ENCODE data around the gene NTRK3.

NTRK3 gene

DNA sequence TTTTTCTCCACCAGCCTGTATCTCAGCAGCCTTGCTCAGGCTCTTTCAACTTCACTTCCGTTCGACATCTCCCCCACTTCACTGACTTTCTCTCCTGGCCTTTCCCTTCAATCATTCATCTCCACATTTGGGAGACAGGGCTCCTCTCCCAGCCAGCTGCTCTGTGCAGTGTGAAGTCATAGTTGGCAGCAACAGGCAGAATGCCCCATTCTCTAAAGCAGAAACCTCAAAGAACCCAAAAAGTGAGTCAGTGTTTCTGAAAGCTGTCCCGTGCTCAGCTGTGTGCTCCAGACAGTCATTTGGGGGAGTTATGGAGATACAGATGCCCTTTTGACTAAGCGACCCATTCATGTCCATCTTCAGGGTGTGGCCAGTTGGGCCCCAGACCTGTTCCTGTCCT is 54.3 kb downstream of the NTRK3 start:
- H3K4me3 ChIP-seq (ENCODE audit: low read depth in 1 of 2, low read length in 2 of 2): no peak overlapping the region
- no peak for DNase-seq
- no peaks in the 10 kb centered on the region for H3K9me3 ChIP-seq (ENCODE audit: insufficient read depth, low read length, severe bottlenecking)
- H3K27ac ChIP-seq (ENCODE audit: low read length): no peak overlapping the region
- H3K36me3 ChIP-seq (ENCODE audit: insufficient read depth, low read length): no peaks in the 10 kb centered on the region
- H3K27me3 ChIP-seq (ENCODE audit: insufficient read depth, low read length, poor library complexity): no peaks in the 10 kb centered on the region
- TF ChIP-seq, protein P1, sequence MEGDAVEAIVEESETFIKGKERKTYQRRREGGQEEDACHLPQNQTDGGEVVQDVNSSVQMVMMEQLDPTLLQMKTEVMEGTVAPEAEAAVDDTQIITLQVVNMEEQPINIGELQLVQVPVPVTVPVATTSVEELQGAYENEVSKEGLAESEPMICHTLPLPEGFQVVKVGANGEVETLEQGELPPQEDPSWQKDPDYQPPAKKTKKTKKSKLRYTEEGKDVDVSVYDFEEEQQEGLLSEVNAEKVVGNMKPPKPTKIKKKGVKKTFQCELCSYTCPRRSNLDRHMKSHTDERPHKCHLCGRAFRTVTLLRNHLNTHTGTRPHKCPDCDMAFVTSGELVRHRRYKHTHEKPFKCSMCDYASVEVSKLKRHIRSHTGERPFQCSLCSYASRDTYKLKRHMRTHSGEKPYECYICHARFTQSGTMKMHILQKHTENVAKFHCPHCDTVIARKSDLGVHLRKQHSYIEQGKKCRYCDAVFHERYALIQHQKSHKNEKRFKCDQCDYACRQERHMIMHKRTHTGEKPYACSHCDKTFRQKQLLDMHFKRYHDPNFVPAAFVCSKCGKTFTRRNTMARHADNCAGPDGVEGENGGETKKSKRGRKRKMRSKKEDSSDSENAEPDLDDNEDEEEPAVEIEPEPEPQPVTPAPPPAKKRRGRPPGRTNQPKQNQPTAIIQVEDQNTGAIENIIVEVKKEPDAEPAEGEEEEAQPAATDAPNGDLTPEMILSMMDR (IDR thresholded peaks at IDR 0.05; ENCODE audit: borderline replicate concordance, extremely low read depth, low read length, poor library complexity, severe bottlenecking): no peak
- no peak for TF ChIP-seq EZH2 (IDR thresholded peaks at IDR 0.05; ENCODE audit: borderline replicate concordance, low read depth, low read length, severe bottlenecking)
- no peaks in the 10 kb centered on the region for H3K4me1 ChIP-seq (ENCODE audit: insufficient read depth, low read length)
- ATAC-seq (ENCODE audit: insufficient read depth, low read depth): no peak
- no peak overlapping the region for H3K4me2 ChIP-seq (ENCODE audit: insufficient read depth, low read length)
- no peak overlapping the region for H2AFZ ChIP-seq (ENCODE audit: low read depth, low read length)
- H3K79me2 ChIP-seq (ENCODE audit: insufficient read depth, low read length): no peaks in the 10 kb centered on the region
- no peaks in the 10 kb centered on the region for H4K20me1 ChIP-seq (ENCODE audit: insufficient read depth, low read length)
- H3K9ac ChIP-seq (ENCODE audit: low read depth, low read length): no peak overlapping the region

GRCh38 chr15:88201207-88201606 is 55.3 kb downstream of the NTRK3 start:
- no peaks in the 10 kb centered on the region for H3K9me3 ChIP-seq (ENCODE audit: insufficient read depth, low read length, severe bottlenecking)
- TF ChIP-seq, protein P1 (IDR thresholded peaks at IDR 0.05; ENCODE audit: borderline replicate concordance, extremely low read depth, low read length, poor library complexity, severe bottlenecking): no peak
- no peak for TF ChIP-seq EZH2 (IDR thresholded peaks at IDR 0.05; ENCODE audit: borderline replicate concordance, low read depth, low read length, severe bottlenecking)
- H3K4me2 ChIP-seq (ENCODE audit: insufficient read depth, low read length): no peak overlapping the region
- no peak overlapping the region for H3K27ac ChIP-seq (ENCODE audit: low read length)
- ATAC-seq (ENCODE audit: insufficient read depth, low read depth) (no peak), DNase-seq (no peak)
- no peaks in the 10 kb centered on the region for H3K36me3 ChIP-seq (ENCODE audit: insufficient read depth, low read length)
- H4K20me1 ChIP-seq (ENCODE audit: insufficient read depth, low read length): no peaks in the 10 kb centered on the region
- H2AFZ ChIP-seq (ENCODE audit: low read depth, low read length): no peak overlapping the region
- no peak overlapping the region for H3K4me3 ChIP-seq (ENCODE audit: low read depth in 1 of 2, low read length in 2 of 2)
- no peaks in the 10 kb centered on the region for H3K79me2 ChIP-seq (ENCODE audit: insufficient read depth, low read length)
- no peaks in the 10 kb centered on the region for H3K4me1 ChIP-seq (ENCODE audit: insufficient read depth, low read length)
- H3K27me3 ChIP-seq (ENCODE audit: insufficient read depth, low read length, poor library complexity): no peaks in the 10 kb centered on the region
- H3K9ac ChIP-seq (ENCODE audit: low read depth, low read length): no peak overlapping the region

DNA sequence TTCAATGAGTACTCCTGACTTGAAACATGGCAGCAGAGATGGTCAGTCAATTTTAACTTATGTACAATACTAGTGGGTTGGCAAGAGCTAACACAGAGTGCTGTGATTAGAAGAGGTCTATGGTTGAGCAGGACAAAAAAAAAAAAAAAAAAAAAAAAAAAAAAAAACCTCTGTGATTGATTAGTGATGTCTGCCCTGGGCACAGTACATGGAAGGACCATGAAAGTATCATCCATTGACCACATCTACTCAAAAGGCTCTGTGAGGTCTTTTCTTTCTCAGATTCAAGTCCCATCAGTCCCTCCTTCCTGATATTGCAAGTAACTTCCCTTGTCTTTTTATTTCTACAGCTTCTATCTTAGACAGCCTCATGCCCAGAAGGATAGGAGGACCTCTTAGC is 59.6 kb downstream of the NTRK3 start:
- no peak overlapping the region for H3K27ac ChIP-seq (ENCODE audit: low read length)
- no peak overlapping the region for H2AFZ ChIP-seq (ENCODE audit: low read depth, low read length)
- DNase-seq: no peak
- no peak overlapping the region for H3K9ac ChIP-seq (ENCODE audit: low read depth, low read length)
- H3K4me3 ChIP-seq (ENCODE audit: low read depth in 1 of 2, low read length in 2 of 2): no peak overlapping the region
- H3K27me3 ChIP-seq (ENCODE audit: insufficient read depth, low read length, poor library complexity): no peaks in the 10 kb centered on the region
- no peaks in the 10 kb centered on the region for H4K20me1 ChIP-seq (ENCODE audit: insufficient read depth, low read length)
- no peaks in the 10 kb centered on the region for H3K36me3 ChIP-seq (ENCODE audit: insufficient read depth, low read length)
- ATAC-seq (ENCODE audit: insufficient read depth, low read depth): no peak
- TF ChIP-seq EZH2 (IDR thresholded peaks at IDR 0.05; ENCODE audit: borderline replicate concordance, low read depth, low read length, severe bottlenecking): no peak
- TF ChIP-seq, protein P1 (IDR thresholded peaks at IDR 0.05; ENCODE audit: borderline replicate concordance, extremely low read depth, low read length, poor library complexity, severe bottlenecking): no peak
- H3K4me2 ChIP-seq (ENCODE audit: insufficient read depth, low read length): no peak overlapping the region
- no peaks in the 10 kb centered on the region for H3K9me3 ChIP-seq (ENCODE audit: insufficient read depth, low read length, severe bottlenecking)
- no peaks in the 10 kb centered on the region for H3K79me2 ChIP-seq (ENCODE audit: insufficient read depth, low read length)
- no peaks in the 10 kb centered on the region for H3K4me1 ChIP-seq (ENCODE audit: insufficient read depth, low read length)

- Histone ChIP-seq H3K4me2 (ENCODE audit: insufficient read depth, low read length) (no peak overlapping the region), H3K79me2 (ENCODE audit: insufficient read depth, low read length) (no peaks in the 10 kb centered on the region), H4K20me1 (ENCODE audit: insufficient read depth, low read length) (no peaks in the 10 kb centered on the region), H3K4me3 (ENCODE audit: low read depth in 1 of 2, low read length in 2 of 2) (no peak overlapping the region), H3K27me3 (ENCODE audit: insufficient read depth, low read length, poor library complexity) (no peaks in the 10 kb centered on the region), H3K4me1 (ENCODE audit: insufficient read depth, low read length) (no peaks in the 10 kb centered on the region), H3K27ac (ENCODE audit: low read length) (no peak overlapping the region), H3K9me3 (ENCODE audit: insufficient read depth, low read length, severe bottlenecking) (no peaks in the 10 kb centered on the region), H2AFZ (ENCODE audit: low read depth, low read length) (no peak overlapping the region), H3K9ac (ENCODE audit: low read depth, low read length) (no peak overlapping the region), H3K36me3 (ENCODE audit: insufficient read depth, low read length) (no peaks in the 10 kb centered on the region)
- ATAC-seq (ENCODE audit: insufficient read depth, low read depth) (no peak), DNase-seq (no peak)
- TF ChIP-seq, protein P1 (IDR thresholded peaks at IDR 0.05; ENCODE audit: borderline replicate concordance, extremely low read depth, low read length, poor library complexity, severe bottlenecking): no peak
- no peak for TF ChIP-seq EZH2 (IDR thresholded peaks at IDR 0.05; ENCODE audit: borderline replicate concordance, low read depth, low read length, severe bottlenecking)
Observed at GRCh38 chr15:88194162-88194561, 62.4 kb downstream of the NTRK3 start.
